ENCODE data around the gene CDKN1C.

Gene CDKN1C

DNA sequence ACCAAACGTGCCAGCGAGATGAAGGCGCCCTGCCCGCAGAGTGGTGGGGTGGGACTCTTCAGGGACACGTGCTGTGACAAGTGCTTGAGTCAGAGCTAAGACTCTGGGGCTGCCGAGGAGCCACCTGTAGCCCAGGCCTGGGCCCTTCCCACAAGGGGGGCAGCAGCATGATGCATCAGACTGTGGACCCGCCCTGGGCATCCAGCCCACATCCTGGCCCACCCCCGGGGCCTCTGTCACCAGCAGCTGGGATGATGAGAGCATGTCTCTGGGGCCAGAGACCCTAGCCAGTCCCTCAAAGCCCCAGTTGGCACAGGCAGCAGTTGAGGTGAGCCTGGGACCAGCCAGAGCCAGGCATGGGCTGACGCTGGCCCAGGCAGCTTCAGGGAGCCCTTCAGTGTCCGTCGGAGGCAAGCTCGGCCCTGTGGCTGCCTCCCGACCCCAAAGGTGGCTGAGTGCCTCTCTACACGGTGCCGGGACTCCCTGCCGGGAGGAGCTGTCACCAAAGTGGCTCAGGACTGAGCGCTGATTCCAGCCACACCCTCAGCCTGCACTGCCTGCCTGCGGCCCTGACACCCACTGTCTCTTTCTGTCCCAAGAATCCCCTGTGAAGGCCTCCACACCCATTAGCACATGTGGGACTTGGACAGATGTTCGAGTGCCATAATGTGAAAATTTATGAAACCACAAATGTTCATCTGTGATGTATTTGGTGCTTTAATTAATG is 41.3 kb downstream of the CDKN1C start:
- TF ChIP-seq, protein P1, sequence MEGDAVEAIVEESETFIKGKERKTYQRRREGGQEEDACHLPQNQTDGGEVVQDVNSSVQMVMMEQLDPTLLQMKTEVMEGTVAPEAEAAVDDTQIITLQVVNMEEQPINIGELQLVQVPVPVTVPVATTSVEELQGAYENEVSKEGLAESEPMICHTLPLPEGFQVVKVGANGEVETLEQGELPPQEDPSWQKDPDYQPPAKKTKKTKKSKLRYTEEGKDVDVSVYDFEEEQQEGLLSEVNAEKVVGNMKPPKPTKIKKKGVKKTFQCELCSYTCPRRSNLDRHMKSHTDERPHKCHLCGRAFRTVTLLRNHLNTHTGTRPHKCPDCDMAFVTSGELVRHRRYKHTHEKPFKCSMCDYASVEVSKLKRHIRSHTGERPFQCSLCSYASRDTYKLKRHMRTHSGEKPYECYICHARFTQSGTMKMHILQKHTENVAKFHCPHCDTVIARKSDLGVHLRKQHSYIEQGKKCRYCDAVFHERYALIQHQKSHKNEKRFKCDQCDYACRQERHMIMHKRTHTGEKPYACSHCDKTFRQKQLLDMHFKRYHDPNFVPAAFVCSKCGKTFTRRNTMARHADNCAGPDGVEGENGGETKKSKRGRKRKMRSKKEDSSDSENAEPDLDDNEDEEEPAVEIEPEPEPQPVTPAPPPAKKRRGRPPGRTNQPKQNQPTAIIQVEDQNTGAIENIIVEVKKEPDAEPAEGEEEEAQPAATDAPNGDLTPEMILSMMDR (IDR thresholded peaks at IDR 0.05; ENCODE audit: low read depth, low read length, missing control alignments), result no peak
- DNase-seq (ENCODE audit: low read depth), result no peak

DNA sequence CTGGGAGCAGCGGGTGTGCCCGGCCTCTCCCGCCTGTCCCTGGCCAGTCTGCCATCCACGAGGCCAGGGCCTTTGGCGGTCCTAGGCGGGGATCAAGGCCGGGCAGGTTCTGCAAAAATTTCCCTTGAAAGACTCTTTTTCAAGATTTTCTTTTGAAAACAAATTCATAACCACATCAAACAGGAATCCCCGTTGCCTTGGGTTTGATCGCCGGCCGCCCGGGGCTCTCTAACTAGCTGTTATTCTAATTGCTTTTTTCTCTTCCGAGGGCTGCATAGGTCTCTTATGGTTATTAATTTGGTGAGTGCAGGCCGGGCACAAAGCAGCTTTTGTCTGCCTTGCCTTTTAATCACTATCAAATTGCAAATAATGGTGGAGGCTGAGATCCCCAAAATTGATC is 42.0 kb downstream of the CDKN1C start:
- DNase-seq (ENCODE audit: low read depth), result no peak
- TF ChIP-seq, protein P1 (IDR thresholded peaks at IDR 0.05; ENCODE audit: low read depth, low read length, missing control alignments), result no peak
- no peak overlapping the region for H3K4me3 ChIP-seq (ENCODE audit: low read depth, low read length)

More for the DNA sequence above, 41.3 kb downstream of the CDKN1C start:
- H3K4me3 ChIP-seq (ENCODE audit: low read depth, low read length), result no peak overlapping the region

DNA sequence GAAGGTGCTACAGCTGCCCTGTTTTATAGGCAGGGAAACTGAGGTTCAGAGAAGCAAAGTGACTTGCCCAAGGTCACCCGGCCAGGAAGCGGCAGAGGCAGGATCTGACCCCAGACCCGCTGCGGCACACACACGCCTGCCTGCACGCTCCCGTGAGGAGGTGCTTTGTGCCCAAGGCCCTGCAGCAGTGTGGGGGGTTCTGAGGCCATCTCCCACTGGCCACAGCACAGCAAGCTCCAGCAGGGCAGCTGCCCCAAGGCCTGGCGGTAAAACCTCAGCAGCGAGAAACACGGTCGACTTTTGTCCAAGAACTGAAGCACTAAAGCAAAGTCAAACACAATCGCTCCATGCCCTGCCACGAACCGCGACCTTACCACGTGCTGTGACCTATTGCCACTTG is 42.7 kb downstream of the CDKN1C start:
- no peak overlapping the region for H3K4me3 ChIP-seq (ENCODE audit: low read depth, low read length)
- TF ChIP-seq, protein P1 (IDR thresholded peaks at IDR 0.05; ENCODE audit: low read depth, low read length, missing control alignments), result no peak
- no peak for DNase-seq (ENCODE audit: low read depth)

DNA sequence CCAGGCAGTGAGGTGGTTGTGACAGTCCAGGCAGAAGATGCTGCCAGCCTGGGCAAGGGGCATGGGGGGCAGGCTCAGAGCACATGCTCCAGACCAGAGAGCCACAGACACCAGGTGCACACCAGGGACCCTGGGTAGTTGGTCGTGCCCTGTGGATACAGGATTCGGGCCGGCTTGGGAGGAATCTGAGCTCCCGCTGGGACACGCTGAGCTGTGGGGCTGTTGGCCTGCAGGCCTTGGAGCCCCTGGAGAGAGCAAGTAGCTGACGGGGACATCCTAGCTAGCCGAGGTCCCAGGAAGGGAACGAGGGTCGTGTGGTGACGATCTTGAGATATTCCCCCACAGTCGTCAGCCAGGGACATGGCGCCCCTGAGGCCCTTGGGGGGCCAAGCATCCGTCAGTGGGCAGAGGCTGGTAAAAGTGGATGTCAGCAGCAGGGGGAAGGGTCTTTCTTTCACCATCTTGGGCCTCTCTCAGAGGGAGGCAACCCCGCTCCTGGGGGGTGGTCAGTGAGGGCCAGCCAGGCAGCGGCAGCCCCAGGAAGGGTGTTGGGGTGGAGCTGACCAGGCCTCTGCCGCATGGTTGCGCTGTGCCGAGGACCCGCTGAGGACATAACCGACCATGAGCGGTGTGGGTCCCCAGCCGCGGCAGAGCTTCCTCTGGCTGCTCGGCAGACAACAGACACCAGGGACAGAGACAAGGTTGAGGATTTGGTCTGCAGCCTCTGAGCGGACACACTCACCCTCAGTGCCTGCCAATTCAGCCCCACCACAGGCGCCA is 44.0 kb downstream of the CDKN1C start:
- TF ChIP-seq, protein P1 (IDR thresholded peaks at IDR 0.05; ENCODE audit: low read depth, low read length, missing control alignments), result no peak
- no peak for DNase-seq (ENCODE audit: low read depth)
- no peak overlapping the region for H3K4me3 ChIP-seq (ENCODE audit: low read depth, low read length)

DNA sequence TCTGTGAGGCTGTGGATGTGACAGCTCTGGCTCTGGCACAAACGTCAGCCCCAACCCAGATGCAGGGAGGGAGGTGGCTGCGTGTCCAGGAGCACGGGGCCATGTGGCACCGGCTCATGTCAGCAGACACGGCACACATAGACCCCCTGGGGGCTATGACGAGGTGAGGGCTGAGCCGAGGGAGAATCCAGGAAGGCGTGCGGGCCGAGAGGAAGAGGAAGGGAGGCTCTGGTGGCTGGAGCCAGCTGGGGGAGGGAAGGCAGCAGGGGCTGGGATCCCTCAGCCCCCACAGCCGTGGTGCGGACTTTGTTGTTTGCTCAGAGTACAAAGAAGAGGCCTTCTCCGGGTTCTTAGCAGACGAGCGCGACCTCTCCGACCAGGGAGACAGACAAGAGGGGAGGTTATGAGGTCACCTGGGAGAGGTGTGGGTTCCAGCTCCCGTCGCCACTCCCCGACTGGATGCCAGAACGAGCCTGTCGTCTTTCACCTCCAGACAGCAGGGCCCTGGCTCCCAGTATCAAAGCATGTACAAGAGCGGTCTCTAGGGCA is 46.1 kb downstream of the CDKN1C start:
- DNase-seq (ENCODE audit: low read depth), result no peak
- H3K4me3 ChIP-seq (ENCODE audit: low read depth, low read length), result no peak overlapping the region
- TF ChIP-seq, protein P1 (IDR thresholded peaks at IDR 0.05; ENCODE audit: low read depth, low read length, missing control alignments), result no peak

DNA sequence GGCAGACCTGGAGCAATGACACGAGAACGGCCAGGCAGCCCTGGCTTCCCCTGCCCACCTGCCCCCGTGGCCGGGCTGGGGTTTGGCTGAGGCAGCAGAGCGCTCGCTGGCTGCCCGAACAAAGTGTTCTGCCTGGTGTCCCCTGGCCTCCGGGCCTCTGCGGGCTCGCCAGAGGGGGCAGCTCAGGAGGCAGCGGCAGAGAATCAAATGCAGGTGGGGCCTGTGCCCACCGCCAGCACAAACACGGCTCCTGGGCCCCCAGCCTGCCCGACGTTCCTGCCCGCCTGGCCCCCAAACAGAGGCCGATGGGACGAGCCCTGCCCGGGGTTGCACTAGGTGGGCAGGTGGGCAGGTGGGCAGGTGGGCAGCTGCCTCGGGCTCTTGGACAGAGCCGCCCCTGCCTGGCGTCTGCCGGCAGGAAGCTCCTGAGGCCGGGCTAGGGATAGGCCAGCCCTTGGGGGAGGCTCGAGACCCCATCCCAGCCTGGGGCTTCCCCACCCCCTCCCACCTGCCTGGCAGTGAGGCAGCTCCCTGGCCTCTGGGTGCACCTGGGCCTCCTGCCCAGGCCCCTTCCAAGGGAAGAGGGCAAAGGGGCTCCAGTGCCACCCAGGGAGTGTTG is 46.8 kb downstream of the CDKN1C start:
- H3K4me3 ChIP-seq (ENCODE audit: low read depth, low read length), result no peak overlapping the region
- no peak for DNase-seq (ENCODE audit: low read depth)
- TF ChIP-seq, protein P1 (IDR thresholded peaks at IDR 0.05; ENCODE audit: low read depth, low read length, missing control alignments), result no peak
